Skeletal muscle cell (primary cell): ENCODE results near the gene RAB7A.
"Not testable (repeated sequence)": the region's sequence is repeated elsewhere in the genome, so short reads cannot be mapped to it uniquely, and the experiment has no call there.

Experiments used
- DNase-seq: peaks from one replicate; pipeline ENCODE4 v3.0.0-alpha.2; 2010; ENCODE audit warnings: low read depth
- H3K4me3 ChIP-seq: 2 replicates; pipeline ENCODE4 v1.5.1; 2011; ENCODE audit warnings: low read depth, mild to moderate bottlenecking, control low read depth, low read length, moderate library complexity

The RAB7A gene

GRCh38 chr3:128709506-128710210, 16.3 kb upstream of the RAB7A start:
- H3K4me3 ChIP-seq, result no peak overlapping the region
- no peak for DNase-seq

GRCh38 chr3:128710816-128711433, 15.1 kb upstream of the RAB7A start:
- DNase-seq, result no peak
- H3K4me3 ChIP-seq, result no peak overlapping the region

- no peak overlapping the region for H3K4me3 ChIP-seq
- no peak for DNase-seq
These were observed 13.1 kb upstream of the RAB7A start for GRCh38 chr3:128712848-128713247.

- no peak overlapping the region for H3K4me3 ChIP-seq
- DNase-seq, result no peak
These were observed 11.0 kb upstream of the RAB7A start for GRCh38 chr3:128714887-128715491.

- DNase-seq, H3K4me3 ChIP-seq: not testable (repeated sequence)
These were observed 7.1 kb upstream of the RAB7A start for GRCh38 chr3:128718892-128719291.

- no peak for DNase-seq
- no peak overlapping the region for H3K4me3 ChIP-seq
These were observed 5.1 kb upstream of the RAB7A start for GRCh38 chr3:128720891-128721290.

GRCh38 chr3:128723477-128723876, 2.5 kb upstream of the RAB7A start:
- no peak overlapping the region for H3K4me3 ChIP-seq
- DNase-seq, result no peak

- DNase-seq, result no peak
- H3K4me3 ChIP-seq, result peak overlapping the region; percentile 99
These were observed 398 bp upstream of the RAB7A start for GRCh38 chr3:128725547-128726022.

- peak overlapping the region; percentile 99 for H3K4me3 ChIP-seq
- DNase-seq, result no peak
These were observed 1.1 kb downstream of the RAB7A start for GRCh38 chr3:128727059-128727458.

GRCh38 chr3:128727485-128727884, 1.5 kb downstream of the RAB7A start:
- peak overlapping the region; percentile 99 for H3K4me3 ChIP-seq
- DNase-seq, result no peak

GRCh38 chr3:128727996-128728395, 2.0 kb downstream of the RAB7A start:
- peak overlapping the region; percentile 99 for H3K4me3 ChIP-seq
- no peak for DNase-seq

GRCh38 chr3:128728521-128728920, 2.5 kb downstream of the RAB7A start:
- not testable (repeated sequence) for DNase-seq, H3K4me3 ChIP-seq

GRCh38 chr3:128730471-128730870, 4.5 kb downstream of the RAB7A start:
- no peak overlapping the region for H3K4me3 ChIP-seq
- DNase-seq, result no peak

GRCh38 chr3:128734523-128735189, 8.7 kb downstream of the RAB7A start:
- H3K4me3 ChIP-seq, result no peak overlapping the region
- no peak for DNase-seq

GRCh38 chr3:128735287-128735686, 9.3 kb downstream of the RAB7A start:
- H3K4me3 ChIP-seq, result no peak overlapping the region
- no peak for DNase-seq

- H3K4me3 ChIP-seq, result no peak overlapping the region
- no peak for DNase-seq
These were observed 9.9 kb downstream of the RAB7A start for GRCh38 chr3:128735884-128736283.

GRCh38 chr3:128736601-128737000, 10.6 kb downstream of the RAB7A start:
- H3K4me3 ChIP-seq, result no peak overlapping the region
- DNase-seq, result no peak

GRCh38 chr3:128740621-128741020, 14.6 kb downstream of the RAB7A start:
- H3K4me3 ChIP-seq, result no peak overlapping the region
- no peak for DNase-seq

- no peak for DNase-seq
- no peak overlapping the region for H3K4me3 ChIP-seq
These were observed 17.0 kb downstream of the RAB7A start for GRCh38 chr3:128742821-128743594.
